ENCODE results near the gene GUCY1A2.
A peak's percentile ranks its signal among the peaks of the same experiment; 100 is the strongest.
"Not testable (repeated sequence)": the region's sequence is repeated elsewhere in the genome, so short reads cannot be mapped to it uniquely, and the experiment has no call there.

GUCY1A2 gene

GRCh38 chr11:107018219-107018901 is at the start of gene GUCY1A2:
Gene GUCY1A2 (minus strand): TSS chr11:107018476. CDS start chr11:107018055, 421 bp downstream.
- peak; percentile 77 for DNase-seq (ENCODE audit: low spot score)

GRCh38 chr11:107054391-107054790 is 36.1 kb upstream of the GUCY1A2 start:
- no peak for DNase-seq (ENCODE audit: low spot score)

- not testable (repeated sequence) for DNase-seq (ENCODE audit: low spot score)
Measured at GRCh38 chr11:107051332-107051731, 33.1 kb upstream of the GUCY1A2 start.

GRCh38 chr11:107050899-107051298 is 32.6 kb upstream of the GUCY1A2 start:
- DNase-seq (ENCODE audit: low spot score) = not testable (repeated sequence)

GRCh38 chr11:107050121-107050520 is 31.8 kb upstream of the GUCY1A2 start:
- DNase-seq (ENCODE audit: low spot score) = no peak

GRCh38 chr11:107044503-107044902 is 26.2 kb upstream of the GUCY1A2 start:
- no peak for DNase-seq (ENCODE audit: low spot score)

- DNase-seq (ENCODE audit: low spot score) = no peak
Measured at GRCh38 chr11:107043242-107044006, 25.1 kb upstream of the GUCY1A2 start.

- DNase-seq (ENCODE audit: low spot score) = peak; percentile 15
Measured at GRCh38 chr11:107042748-107043147, 24.5 kb upstream of the GUCY1A2 start.

GRCh38 chr11:107041088-107041444 is 22.8 kb upstream of the GUCY1A2 start:
- DNase-seq (ENCODE audit: low spot score) = no peak

GRCh38 chr11:107040433-107041087 is 22.3 kb upstream of the GUCY1A2 start:
- no peak for DNase-seq (ENCODE audit: low spot score)

GRCh38 chr11:107025673-107026072 is 7.4 kb upstream of the GUCY1A2 start:
- DNase-seq (ENCODE audit: low spot score) = no peak

- DNase-seq (ENCODE audit: low spot score) = no peak
Measured at GRCh38 chr11:107020594-107020993, 2.3 kb upstream of the GUCY1A2 start.

GRCh38 chr11:107018902-107019493 is 722 bp upstream of the GUCY1A2 start:
- peak; percentile 61 for DNase-seq (ENCODE audit: low spot score)

- DNase-seq (ENCODE audit: low spot score) = peak; percentile 89
Measured at GRCh38 chr11:107017433-107018218, 650 bp downstream of the GUCY1A2 start.

GRCh38 chr11:107017104-107017432 is 1.2 kb downstream of the GUCY1A2 start:
- no peak for DNase-seq (ENCODE audit: low spot score)

GRCh38 chr11:107014871-107015270 is 3.4 kb downstream of the GUCY1A2 start:
- no peak for DNase-seq (ENCODE audit: low spot score)

GRCh38 chr11:107011977-107012376 is 6.3 kb downstream of the GUCY1A2 start:
- DNase-seq (ENCODE audit: low spot score) = no peak

GRCh38 chr11:107009190-107009589 is 9.1 kb downstream of the GUCY1A2 start:
- no peak for DNase-seq (ENCODE audit: low spot score)

- no peak for DNase-seq (ENCODE audit: low spot score)
Measured at GRCh38 chr11:107006076-107006833, 12.0 kb downstream of the GUCY1A2 start.

- no peak for DNase-seq (ENCODE audit: low spot score)
Measured at GRCh38 chr11:106999196-106999595, 19.1 kb downstream of the GUCY1A2 start.

- DNase-seq (ENCODE audit: low spot score) = no peak
Measured at GRCh38 chr11:106998916-106999188, 19.4 kb downstream of the GUCY1A2 start.

Measured in D341Med (cell line).